Measurements from ENCODE around the gene AQP5.

DNA sequence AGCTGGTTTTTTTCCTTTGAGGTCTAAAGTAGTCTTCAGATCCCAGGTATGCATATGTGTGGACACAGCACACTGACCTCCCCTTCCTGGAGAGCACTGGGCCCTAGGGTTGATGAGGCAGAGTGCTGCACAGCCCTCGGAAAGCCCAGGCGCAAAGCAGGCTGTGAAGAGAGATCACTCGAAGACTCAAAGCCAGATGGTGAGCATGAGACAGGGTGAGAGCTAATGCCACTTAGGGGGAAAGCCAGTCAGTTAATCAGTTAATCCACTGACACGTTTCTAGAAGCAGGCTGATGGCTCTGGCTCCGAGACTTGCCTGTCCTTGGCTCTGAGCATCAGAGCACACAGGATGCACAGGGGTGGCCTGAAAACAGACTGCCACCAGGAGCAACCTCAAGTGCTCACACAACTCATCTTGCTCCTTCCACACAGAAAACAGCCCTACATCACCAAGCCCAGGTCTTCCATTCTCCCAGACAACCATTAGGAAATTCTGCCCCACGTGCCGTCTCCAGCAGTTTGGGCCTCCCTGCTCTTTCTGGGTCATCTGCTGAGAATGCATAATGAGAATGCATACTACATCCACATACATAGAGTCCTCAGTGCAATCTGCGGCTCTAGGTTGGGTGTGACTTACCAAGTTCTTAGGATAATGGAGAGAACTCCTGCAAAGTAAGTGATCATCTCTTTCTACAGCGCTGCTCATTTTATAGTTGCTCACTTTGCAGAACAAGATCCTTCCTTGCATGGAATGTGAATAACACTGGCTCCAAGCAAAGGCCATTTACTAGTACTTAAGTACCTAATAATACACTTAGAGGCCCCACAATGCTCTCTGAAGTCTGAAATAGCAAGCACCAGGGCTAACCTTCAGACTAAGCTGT lies 23.0 kb downstream of the AQP5 start:
- TF ChIP-seq, protein P1, sequence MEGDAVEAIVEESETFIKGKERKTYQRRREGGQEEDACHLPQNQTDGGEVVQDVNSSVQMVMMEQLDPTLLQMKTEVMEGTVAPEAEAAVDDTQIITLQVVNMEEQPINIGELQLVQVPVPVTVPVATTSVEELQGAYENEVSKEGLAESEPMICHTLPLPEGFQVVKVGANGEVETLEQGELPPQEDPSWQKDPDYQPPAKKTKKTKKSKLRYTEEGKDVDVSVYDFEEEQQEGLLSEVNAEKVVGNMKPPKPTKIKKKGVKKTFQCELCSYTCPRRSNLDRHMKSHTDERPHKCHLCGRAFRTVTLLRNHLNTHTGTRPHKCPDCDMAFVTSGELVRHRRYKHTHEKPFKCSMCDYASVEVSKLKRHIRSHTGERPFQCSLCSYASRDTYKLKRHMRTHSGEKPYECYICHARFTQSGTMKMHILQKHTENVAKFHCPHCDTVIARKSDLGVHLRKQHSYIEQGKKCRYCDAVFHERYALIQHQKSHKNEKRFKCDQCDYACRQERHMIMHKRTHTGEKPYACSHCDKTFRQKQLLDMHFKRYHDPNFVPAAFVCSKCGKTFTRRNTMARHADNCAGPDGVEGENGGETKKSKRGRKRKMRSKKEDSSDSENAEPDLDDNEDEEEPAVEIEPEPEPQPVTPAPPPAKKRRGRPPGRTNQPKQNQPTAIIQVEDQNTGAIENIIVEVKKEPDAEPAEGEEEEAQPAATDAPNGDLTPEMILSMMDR (IDR thresholded peaks at IDR 0.05): no peak
- TF ChIP-seq POLR2A (IDR thresholded peaks at IDR 0.05): no peak
